Bronchial epithelial cell (primary cell): ENCODE data around the gene CCDC89. TPM values are rescaled to one million over a fixed set of nuclear protein-coding genes. Genes with fewer than 3 reads are reported as not detected.
A peak's percentile ranks its signal among the peaks of the same experiment; 100 is the strongest.

Experiments used
- DNase-seq: peaks from one replicate; pipeline ENCODE4 v3.0.0-alpha.2; 2010; ENCODE audit warnings: low read depth
- FAIRE-seq: peaks from 2 replicates; lab custom pipeline; 2011; peaks lifted over from hg19 to GRCh38; lab: Jason Lieb, UNC
- H3K27me3 ChIP-seq: 2 replicates; pipeline ENCODE4 v1.5.1; 2011; ENCODE audit warnings: low read length; ENCODE audit not compliant: control insufficient read depth, insufficient read depth
- H3K36me3 ChIP-seq: 2 replicates; pipeline ENCODE4 v1.5.1; 2011; ENCODE audit warnings: low read length; ENCODE audit not compliant: control insufficient read depth, insufficient read depth
- H3K4me3 ChIP-seq: 2 replicates; pipeline ENCODE4 v1.5.1; 2011; ENCODE audit warnings: mild to moderate bottlenecking, low read depth, low read length, control low read depth
- total RNA-seq: library from RNA; depleted of rRNA; stranded (reverse); fragments of >200 nt; gene quantifications from 2 replicates; pipeline ENCODE4 v1.2.1, GENCODE V29; 2014
- TF ChIP-seq, protein P1 (sequence below): IDR thresholded peaks from 2 replicates; pipeline ENCODE4 v1.5.1; 2011; ENCODE audit warnings: mild to moderate bottlenecking, moderate library complexity, low read length, control low read depth, inconsistent platforms; ENCODE audit not compliant: insufficient read depth, severe bottlenecking

Gene CCDC89
- total RNA-seq, 1 donor from 2014 or later, result not detected

GRCh38 chr11:85652786-85653447, 33.1 kb downstream of the CCDC89 start:
- DNase-seq (no peak), FAIRE-seq (no peak)

DNA sequence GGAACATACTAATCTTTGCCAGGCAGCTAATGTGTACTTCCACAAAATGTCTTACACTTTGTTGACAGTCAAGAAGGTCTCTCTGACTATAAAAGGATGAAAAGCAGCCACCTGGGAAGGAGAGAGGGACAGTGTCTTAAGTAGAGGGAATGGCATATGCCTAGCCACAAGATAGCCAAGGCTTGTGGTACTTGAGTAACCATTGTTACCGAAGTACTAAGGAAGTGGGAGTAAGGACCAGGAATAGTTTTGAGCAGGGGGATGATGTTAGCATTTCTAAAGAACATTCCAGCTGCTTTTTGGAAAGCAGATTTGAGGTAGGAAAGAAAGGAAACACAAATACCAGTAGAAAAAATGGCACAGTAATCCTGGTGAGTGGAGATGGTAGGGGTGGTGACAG, 34.9 kb downstream of the CCDC89 start:
- DNase-seq (no peak), FAIRE-seq (no peak)
- Histone ChIP-seq H3K36me3 (no peaks in the 10 kb centered on the region), H3K4me3 (no peak overlapping the region), H3K27me3 (no peaks in the 10 kb centered on the region)
- TF ChIP-seq, protein P1, sequence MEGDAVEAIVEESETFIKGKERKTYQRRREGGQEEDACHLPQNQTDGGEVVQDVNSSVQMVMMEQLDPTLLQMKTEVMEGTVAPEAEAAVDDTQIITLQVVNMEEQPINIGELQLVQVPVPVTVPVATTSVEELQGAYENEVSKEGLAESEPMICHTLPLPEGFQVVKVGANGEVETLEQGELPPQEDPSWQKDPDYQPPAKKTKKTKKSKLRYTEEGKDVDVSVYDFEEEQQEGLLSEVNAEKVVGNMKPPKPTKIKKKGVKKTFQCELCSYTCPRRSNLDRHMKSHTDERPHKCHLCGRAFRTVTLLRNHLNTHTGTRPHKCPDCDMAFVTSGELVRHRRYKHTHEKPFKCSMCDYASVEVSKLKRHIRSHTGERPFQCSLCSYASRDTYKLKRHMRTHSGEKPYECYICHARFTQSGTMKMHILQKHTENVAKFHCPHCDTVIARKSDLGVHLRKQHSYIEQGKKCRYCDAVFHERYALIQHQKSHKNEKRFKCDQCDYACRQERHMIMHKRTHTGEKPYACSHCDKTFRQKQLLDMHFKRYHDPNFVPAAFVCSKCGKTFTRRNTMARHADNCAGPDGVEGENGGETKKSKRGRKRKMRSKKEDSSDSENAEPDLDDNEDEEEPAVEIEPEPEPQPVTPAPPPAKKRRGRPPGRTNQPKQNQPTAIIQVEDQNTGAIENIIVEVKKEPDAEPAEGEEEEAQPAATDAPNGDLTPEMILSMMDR, result no peak

More at GRCh38 chr11:85652786-85653447, 33.1 kb downstream of the CCDC89 start:
- TF ChIP-seq, protein P1, result no peak
- H3K27me3 ChIP-seq, result no peaks in the 10 kb centered on the region
- no peak overlapping the region for H3K4me3 ChIP-seq
- no peaks in the 10 kb centered on the region for H3K36me3 ChIP-seq

GRCh38 chr11:85647604-85648299, 38.2 kb downstream of the CCDC89 start, which contains the start of gene TMEM126A:
TSS of gene TMEM126A (plus strand) at chr11:85647967. CDS start at chr11:85650256, 2,289 bp downstream.
- DNase-seq (peak; percentile 86), FAIRE-seq (peak; percentile 32)
- Histone ChIP-seq H3K36me3 (no peaks in the 10 kb centered on the region), H3K27me3 (no peaks in the 10 kb centered on the region), H3K4me3 (peak within 1 kb of the TSS; percentile 61)
- TF ChIP-seq, protein P1, result no peak

DNA sequence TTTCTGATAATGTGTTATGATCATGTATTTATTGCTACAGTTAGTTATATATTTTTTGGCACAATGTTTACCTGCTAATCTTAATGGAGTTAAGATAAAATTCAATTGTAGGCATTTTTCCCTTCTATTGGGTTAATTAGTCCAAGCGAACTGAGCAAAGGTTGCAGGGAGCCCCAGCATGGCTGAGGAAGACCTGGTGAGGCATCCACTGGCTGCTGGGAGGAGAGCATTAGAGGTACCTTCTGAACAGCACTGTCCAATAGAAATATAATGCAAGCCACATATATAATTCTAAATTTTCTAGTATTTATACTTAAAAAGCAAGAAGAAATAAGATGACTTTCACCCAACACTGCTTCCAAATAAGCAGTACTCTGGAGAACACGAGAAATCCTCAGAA, 38.9 kb downstream of the CCDC89 start:
- no peak for FAIRE-seq

DNA sequence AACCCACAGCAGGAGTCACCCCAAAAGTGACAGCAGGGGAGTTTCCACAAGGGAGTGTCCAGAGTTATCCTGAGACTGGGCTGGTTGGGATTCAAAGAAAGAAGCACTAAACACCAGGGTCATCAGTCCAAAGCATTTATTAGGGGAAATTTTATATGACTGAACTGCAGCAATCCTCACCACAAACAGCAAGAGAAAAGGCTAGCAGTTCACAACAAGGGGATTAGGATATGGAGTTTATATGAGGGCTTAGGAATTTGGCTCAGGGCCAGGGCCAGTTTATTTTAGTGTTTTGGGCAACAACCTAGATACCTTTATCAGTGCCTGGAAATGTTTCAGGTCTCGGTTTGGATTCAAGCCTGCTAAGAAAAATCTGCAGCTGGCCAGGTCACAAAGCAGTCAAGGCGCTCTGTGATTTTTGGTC, 42.8 kb downstream of the CCDC89 start:
- Histone ChIP-seq H3K36me3 (no peaks in the 10 kb centered on the region), H3K27me3 (no peaks in the 10 kb centered on the region), H3K4me3 (no peak overlapping the region)
- FAIRE-seq, result no peak
- TF ChIP-seq, protein P1, result no peak
- no peak for DNase-seq

More for the DNA sequence above, 38.9 kb downstream of the CCDC89 start:
- no peaks in the 10 kb centered on the region for H3K27me3 ChIP-seq
- H3K4me3 ChIP-seq, result peak overlapping the region; percentile 61
- DNase-seq, result no peak
- TF ChIP-seq, protein P1, result no peak
- H3K36me3 ChIP-seq, result no peaks in the 10 kb centered on the region
